Thymus (tissue), 11 donors: ENCODE results near the gene KCNMA1. TPM values are rescaled to one million over a fixed set of nuclear protein-coding genes. Genes with fewer than 3 reads are reported as not detected.

ENCODE experiments used
- DNase-seq, 9 donors: peaks; one replicate each; pipeline ENCODE4 v3.0.0-alpha.2; 2013; ENCODE audit warnings: low spot score in 9 of 9, low read depth in 6 of 9, missing footprints in 1 of 9
- H3K27ac ChIP-seq, 2 donors: one replicate each; pipeline ENCODE4 v1.5.1; 2013; ENCODE audit warnings: control low read depth in 1 of 2, low read depth in 1 of 2, low read length in 1 of 2, mild to moderate bottlenecking in 1 of 2, moderate library complexity in 1 of 2
- H3K27me3 ChIP-seq, 2 donors: one replicate each; pipeline ENCODE4 v1.5.1; 2013; ENCODE audit warnings: low read length in 1 of 2; ENCODE audit not compliant: control insufficient read depth in 2 of 2, insufficient read depth in 1 of 2
- H3K36me3 ChIP-seq, 2 donors: one replicate each; pipeline ENCODE4 v1.5.1; 2013; ENCODE audit warnings: low read length in 1 of 2, mild to moderate bottlenecking in 1 of 2, moderate library complexity in 1 of 2; ENCODE audit not compliant: control insufficient read depth in 2 of 2, insufficient read depth in 2 of 2
- H3K4me1 ChIP-seq, 2 donors: one replicate each; pipeline ENCODE4 v1.5.1; 2013; ENCODE audit warnings: low read length in 2 of 2; ENCODE audit not compliant: control insufficient read depth in 2 of 2, insufficient read depth in 2 of 2
- H3K4me3 ChIP-seq, 2 donors: one replicate each; pipeline ENCODE4 v1.5.1; 2013; ENCODE audit warnings: low read length in 2 of 2, control low read depth in 1 of 2, mild to moderate bottlenecking in 1 of 2
- H3K9me3 ChIP-seq, 2 donors: one replicate each; pipeline ENCODE4 v1.5.1; 2013; ENCODE audit warnings: low read length in 1 of 2, mild to moderate bottlenecking in 1 of 2; ENCODE audit not compliant: control insufficient read depth in 2 of 2, insufficient read depth in 1 of 2
- WGBS: extraction: QIAGEN DNeasy Blood & Tissue Kit; methylation state at CpG from one replicate; pipeline ENCODE4 v1.1.7; 2013; 5-methylcytosine and 5-hydroxymethylcytosine counted together
- polyA plus RNA-seq: library from polyadenylated mRNA; stranded (reverse); fragments of 200-250 nt; gene quantifications from one replicate; pipeline ENCODE4 v1.2.3, GENCODE V29; 2013
- total RNA-seq: library from RNA; stranded (reverse); fragments of 120-200 nt; gene quantifications from one replicate; pipeline ENCODE4 v1.2.4, GENCODE V29; 2013
- donor health status: healthy.

Gene KCNMA1
- total and polyA plus RNA-seq, 2 donors: 1.9 to 12.9 TPM

DNA sequence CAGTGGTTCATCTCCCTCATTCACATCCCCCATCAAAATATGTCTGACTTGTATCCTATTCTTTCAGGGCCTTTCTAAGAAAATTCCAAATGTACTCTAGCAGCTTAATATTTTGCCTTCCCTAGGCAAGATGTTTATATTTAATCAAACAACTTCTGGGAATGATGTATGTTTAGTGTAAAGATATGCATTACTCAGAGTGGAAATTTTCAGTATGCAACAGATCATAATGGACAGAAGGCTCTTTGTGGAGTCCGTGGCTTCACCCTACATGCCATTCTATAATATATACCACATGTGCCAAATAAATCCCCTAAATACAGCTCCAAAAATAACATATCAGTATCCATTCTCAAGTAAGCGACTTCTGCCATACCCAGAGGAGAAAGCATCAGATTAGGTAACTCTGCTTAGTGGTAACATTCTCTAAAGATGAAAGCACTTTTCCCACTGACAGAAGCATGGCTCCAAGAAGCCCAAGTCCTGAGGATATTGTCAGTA is 316.6 kb downstream of the KCNMA1 start:
- H3K9me3 ChIP-seq: no peaks in the 10 kb centered on the region
- H3K4me1 ChIP-seq: no peaks in the 10 kb centered on the region
- no peak overlapping the region for H3K27ac ChIP-seq
- no peaks in the 10 kb centered on the region for H3K27me3 ChIP-seq
- 82% methylated on average over 2 of the region's 2 CpGs for WGBS
- no peaks in the 10 kb centered on the region for H3K36me3 ChIP-seq
- no peak overlapping the region for H3K4me3 ChIP-seq
- DNase-seq: no peak

DNA sequence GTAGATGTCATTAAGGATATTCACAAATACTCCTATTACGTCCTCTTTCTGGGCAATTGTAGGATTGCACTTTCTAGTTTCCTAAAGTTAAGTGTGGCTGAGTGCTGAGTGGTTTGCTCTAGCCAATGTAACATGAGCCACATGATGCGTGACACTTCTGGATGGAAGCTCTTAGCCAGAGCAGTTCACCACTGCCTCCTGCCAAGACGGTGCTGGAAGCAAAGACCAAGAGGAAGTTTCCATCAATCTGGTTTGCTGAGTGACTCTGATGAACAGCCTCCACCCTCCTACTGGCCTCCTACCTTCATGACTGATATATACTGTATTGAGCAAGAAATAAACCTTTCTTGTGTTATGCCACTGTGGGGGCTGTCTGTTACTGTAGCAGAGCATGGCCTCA is 318.1 kb downstream of the KCNMA1 start:
- no peak overlapping the region for H3K4me3 ChIP-seq
- 75% methylated on average over 3 of the region's 3 CpGs for WGBS
- H3K27ac ChIP-seq: no peak overlapping the region
- H3K36me3 ChIP-seq: no peaks in the 10 kb centered on the region
- H3K27me3 ChIP-seq: no peaks in the 10 kb centered on the region
- no peaks in the 10 kb centered on the region for H3K9me3 ChIP-seq
- no peak for DNase-seq
- H3K4me1 ChIP-seq: no peaks in the 10 kb centered on the region

DNA sequence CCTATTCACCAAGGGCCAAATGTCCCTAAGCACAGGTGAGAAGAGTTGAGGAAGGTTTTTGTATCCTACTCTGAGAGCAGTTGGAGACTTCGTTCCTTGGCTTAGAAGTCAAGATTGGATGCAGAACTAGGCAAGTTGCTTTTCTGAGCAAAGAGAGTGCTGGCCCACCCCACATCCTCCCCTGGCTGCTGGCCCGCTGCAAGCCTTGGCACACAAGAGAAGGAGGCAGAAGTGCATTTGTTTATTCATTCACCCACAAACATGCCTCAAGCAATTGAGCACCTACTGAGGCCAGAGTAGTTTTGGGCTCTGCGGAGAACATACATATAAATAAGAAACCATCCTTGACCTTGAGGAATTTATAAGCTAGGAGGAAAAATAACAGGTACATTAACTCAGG is 318.9 kb downstream of the KCNMA1 start:
- Histone ChIP-seq H3K27me3 (no peaks in the 10 kb centered on the region), H3K9me3 (no peaks in the 10 kb centered on the region), H3K27ac (no peak overlapping the region), H3K4me3 (no peak overlapping the region), H3K36me3 (no peaks in the 10 kb centered on the region), H3K4me1 (no peaks in the 10 kb centered on the region)
- WGBS: 96% methylated on average over 3 of the region's 3 CpGs
- no peak for DNase-seq

DNA sequence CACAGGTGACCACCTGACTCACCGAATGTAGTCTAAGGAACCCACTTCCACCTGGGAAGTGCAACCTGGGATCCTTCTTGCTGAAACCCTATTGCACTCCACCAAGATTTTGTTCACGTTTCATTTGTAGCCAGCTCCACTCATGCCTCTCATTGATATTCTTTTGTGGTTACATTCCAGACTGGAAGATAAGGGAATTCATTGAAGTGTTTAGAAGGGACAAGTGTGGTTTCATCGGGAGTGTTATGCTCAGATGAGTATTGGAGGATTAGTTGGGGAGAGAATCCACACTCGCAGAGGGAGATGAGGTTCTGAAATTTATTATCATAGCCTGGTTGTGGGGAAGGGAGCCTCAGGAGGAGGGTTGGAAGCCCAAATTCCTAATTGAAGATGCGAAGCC is 320.4 kb downstream of the KCNMA1 start:
- Histone ChIP-seq H3K4me1 (no peaks in the 10 kb centered on the region), H3K27me3 (no peaks in the 10 kb centered on the region), H3K27ac (no peak overlapping the region), H3K9me3 (no peaks in the 10 kb centered on the region), H3K36me3 (no peaks in the 10 kb centered on the region), H3K4me3 (no peak overlapping the region)
- 83% methylated on average over 5 of the region's 5 CpGs for WGBS
- DNase-seq: no peak

DNA sequence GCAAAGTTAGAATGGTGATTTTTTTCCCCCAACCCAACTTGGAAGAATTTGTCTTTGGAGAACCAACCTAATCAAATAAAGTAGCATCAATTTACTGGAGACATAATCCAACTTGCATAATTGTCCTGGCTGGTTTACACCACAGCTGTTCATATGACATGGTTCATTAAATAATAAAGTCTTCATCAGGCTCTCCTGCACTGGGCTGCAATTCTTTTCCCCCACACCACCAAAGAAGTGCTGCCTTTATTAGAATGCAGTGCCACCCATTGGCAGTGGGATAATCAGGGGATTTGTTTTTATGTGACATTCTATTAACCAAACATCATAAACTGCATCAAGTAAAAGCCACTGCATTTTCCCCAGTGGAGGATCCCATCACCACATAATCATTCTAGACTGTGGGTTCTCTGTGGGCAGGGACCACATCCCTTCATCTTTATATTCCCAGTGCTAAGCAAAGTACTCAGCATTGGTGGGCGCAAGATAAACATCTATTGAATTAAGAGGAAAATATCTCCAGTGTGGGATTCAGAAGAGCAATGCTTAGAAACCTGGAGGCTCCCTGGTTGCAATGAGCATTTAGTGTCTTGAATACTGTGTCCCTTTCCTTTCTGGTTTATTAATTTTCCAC is 322.0 kb downstream of the KCNMA1 start:
- WGBS: 98% methylated on average over 1 of the region's 1 CpG
- Histone ChIP-seq H3K9me3 (no peaks in the 10 kb centered on the region), H3K4me3 (no peak overlapping the region), H3K27me3 (no peaks in the 10 kb centered on the region), H3K36me3 (no peaks in the 10 kb centered on the region), H3K4me1 (no peaks in the 10 kb centered on the region), H3K27ac (no peak overlapping the region)
- DNase-seq: no peak

DNA sequence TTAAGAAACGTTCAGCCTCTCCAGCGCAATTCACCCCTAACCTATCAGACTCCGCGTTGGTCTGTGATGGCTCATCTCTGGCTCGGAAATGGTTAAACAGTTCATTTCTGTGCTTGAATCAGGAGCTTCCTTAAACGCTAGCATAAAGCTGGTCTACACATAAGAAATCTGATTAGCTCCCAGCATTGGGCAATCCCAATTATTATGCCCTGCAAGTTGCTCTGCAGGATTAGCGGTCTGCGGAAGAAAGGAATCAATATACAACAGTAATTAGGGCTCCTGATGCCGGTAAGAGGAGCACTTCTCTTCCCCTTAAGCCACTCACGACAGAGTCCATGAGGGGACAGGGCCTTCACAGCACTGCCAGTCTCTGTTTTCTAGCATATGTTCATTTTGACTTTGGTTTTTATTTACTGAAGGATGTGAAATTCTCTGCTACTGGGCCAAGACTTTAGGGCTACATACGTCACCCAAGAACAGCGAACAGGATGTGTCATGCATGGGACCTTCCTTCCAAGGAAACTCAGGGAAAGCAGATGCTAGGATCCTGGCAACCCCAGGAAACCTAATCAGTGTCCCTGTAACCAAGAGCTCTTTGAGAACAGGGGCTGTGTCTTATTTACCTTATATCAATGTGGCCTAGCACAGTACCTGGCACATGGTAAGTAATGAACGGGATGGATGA is 324.4 kb downstream of the KCNMA1 start:
- H3K36me3 ChIP-seq: no peaks in the 10 kb centered on the region
- no peak for DNase-seq
- H3K4me3 ChIP-seq: no peak overlapping the region
- 85% methylated on average over 13 of the region's 13 CpGs for WGBS
- H3K27ac ChIP-seq: no peak overlapping the region
- no peaks in the 10 kb centered on the region for H3K27me3 ChIP-seq
- no peaks in the 10 kb centered on the region for H3K9me3 ChIP-seq
- H3K4me1 ChIP-seq: no peaks in the 10 kb centered on the region

DNA sequence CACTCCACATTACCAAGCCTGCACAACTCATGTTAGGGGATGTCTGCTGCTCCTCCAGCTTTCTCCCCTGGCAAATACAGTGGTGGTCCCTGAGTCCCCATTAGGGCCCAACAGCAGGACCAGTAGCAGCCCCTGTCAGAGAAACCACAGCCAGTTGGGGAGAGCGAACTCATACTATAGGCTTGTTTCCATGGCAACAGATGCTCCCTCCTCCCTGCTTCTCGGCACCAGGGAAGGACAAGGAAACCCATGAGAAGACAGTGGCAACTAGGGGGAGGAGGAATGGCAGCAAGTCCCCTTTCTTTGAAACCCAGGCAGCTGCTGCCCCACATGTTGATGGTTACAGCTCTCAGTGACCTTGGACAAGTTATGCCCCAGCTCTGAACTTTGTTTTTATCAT is 326.4 kb downstream of the KCNMA1 start:
- Histone ChIP-seq H3K4me3 (no peak overlapping the region), H3K4me1 (no peaks in the 10 kb centered on the region), H3K36me3 (no peaks in the 10 kb centered on the region), H3K9me3 (no peaks in the 10 kb centered on the region), H3K27me3 (no peaks in the 10 kb centered on the region), H3K27ac (no peak overlapping the region)
- no peak for DNase-seq
- WGBS: 43% methylated on average over 2 of the region's 2 CpGs

DNA sequence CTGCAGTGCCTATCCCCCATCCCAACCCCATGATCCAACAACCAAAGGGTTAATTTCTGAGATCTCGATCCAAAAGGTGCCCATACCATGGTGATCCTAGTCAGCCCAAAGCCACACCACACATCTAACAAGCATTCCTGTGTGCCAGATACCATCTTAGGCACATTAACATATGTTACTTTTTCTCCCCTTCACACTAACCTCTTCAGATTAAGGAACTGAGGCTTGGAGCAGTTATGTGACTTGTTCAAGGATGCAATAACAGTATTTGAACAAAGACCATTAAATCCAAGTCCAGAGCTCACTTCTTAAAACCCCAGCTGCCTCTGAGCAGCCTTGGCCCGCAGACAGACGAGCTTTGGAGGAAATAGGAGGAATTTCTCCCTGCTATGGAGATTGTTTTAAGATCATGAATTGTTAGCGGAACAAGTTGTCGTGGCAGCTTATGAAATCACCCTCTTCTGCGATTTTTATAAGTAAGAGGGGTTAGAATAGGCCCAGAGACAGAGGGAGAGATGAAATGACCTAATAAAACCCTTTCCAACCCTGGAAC is 327.2 kb downstream of the KCNMA1 start:
- Histone ChIP-seq H3K9me3 (no peaks in the 10 kb centered on the region), H3K27ac (no peak overlapping the region), H3K4me1 (no peaks in the 10 kb centered on the region), H3K27me3 (no peaks in the 10 kb centered on the region), H3K4me3 (no peak overlapping the region), H3K36me3 (no peaks in the 10 kb centered on the region)
- DNase-seq: no peak
- WGBS: 75% methylated on average over 6 of the region's 6 CpGs

DNA sequence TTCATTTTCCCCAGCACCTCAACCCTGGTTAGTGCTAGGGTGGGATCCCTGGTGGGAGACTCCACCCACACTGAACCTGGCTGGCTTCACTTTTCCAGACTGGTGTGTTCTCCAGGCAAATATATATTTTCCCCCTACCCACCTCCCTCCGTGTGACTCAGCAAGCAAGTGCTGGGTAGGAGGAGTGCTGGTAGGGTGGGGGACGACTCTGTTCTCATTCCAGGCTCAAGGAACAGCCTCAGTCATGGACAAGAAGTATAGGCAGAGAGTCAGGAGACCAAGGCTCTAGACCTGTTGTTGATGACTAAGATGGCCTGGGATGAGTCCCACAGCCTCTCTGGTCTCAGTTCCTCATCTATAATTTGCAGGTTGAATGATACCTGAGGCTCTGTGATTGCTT is 328.1 kb downstream of the KCNMA1 start:
- Histone ChIP-seq H3K27ac (no peak overlapping the region), H3K27me3 (no peaks in the 10 kb centered on the region), H3K4me1 (no peaks in the 10 kb centered on the region), H3K9me3 (no peaks in the 10 kb centered on the region), H3K4me3 (no peak overlapping the region), H3K36me3 (no peaks in the 10 kb centered on the region)
- no peak for DNase-seq
- 82% methylated on average over 2 of the region's 2 CpGs for whole genome bisulfite sequencing
